Stimulated activated naive CD8-positive, alpha-beta T cell treated with anti-CD3 and anti-CD28 coated beads, Interleukin-15, Interleukin-2, amounts not matched to agents 100 U/mL and 50 U/mL, for 24 hours (primary cell): ENCODE results near the gene LRRC9.
"Not testable (repeated sequence)": the region's sequence is repeated elsewhere in the genome, so short reads cannot be mapped to it uniquely, and the experiment has no call there.

Experiments
- ATAC-seq: fragments of 150-1000 bp; cut with Tn5 transposase; one replicate; pipeline ENCODE4 v1.10.0; 2021
- DNase-seq: peaks from one replicate; pipeline ENCODE4 v3.0.0; 2021

LRRC9 gene

DNA sequence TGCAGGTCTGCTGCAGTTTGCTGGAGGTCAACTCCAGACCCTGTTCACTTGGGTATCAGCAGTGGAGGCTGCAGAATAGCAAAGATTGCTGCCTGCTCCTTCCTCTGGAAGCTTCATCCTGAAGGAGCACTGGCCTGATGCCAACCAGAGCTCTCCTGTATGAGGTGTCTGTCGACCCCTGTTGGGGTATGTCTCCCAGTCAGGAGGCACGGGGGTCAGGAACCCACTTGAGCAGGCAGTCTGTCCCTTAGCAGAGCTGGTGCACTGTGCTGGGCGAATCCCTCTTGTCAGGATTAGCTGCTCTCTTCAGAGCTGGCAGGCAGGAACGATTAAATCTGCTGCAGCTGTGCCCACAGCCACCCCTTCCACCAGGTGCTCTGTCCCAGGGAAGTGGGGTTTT, 37.9 kb downstream of the LRRC9 start:
- not testable (repeated sequence) for ATAC-seq, DNase-seq

DNA sequence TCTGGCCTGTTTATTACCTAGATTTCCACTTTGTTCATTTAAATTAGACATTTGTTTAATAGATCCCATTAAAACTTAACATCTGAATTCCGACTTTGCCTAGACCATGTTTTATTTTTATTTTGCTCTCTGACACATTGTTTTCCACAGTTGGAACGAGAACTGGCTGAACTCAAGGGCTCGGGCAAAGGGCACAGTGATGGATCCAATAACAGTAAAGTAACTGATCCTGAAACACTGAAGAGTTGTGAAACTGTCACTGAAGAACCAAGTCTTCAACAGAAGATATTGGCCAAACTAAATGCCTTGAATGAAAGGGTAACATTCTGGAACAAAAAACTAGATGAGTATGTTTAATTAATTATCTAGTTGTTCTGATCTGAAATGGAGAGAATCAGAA, 39.7 kb downstream of the LRRC9 start:
- ATAC-seq (no peak), DNase-seq (no peak)

DNA sequence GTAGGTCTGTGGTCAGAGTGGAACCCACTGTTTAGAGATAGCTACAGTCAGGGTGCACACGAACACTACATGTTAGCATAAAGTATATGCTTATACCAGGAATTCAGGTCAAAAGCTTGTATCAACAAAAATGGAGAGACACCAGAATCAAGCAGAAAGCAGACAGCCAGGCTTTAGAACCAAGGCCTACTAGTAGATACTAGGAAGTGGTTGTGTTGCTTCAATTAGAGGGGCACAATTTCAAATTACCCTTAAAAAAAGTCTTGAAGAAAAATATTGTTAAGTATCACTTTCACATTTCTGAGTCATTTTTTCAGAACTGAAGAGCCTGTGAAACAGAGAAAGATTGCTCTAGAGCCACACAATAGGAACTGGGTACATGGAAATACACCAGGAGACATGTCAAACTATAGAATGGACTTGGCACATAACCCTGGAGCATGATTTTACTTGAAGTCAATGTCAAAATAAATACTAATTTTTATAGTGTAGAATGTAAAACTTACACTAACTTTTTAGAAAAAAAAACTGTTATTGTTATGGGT, 41.6 kb downstream of the LRRC9 start:
- DNase-seq (no peak), ATAC-seq (peak; percentile 49)

DNA sequence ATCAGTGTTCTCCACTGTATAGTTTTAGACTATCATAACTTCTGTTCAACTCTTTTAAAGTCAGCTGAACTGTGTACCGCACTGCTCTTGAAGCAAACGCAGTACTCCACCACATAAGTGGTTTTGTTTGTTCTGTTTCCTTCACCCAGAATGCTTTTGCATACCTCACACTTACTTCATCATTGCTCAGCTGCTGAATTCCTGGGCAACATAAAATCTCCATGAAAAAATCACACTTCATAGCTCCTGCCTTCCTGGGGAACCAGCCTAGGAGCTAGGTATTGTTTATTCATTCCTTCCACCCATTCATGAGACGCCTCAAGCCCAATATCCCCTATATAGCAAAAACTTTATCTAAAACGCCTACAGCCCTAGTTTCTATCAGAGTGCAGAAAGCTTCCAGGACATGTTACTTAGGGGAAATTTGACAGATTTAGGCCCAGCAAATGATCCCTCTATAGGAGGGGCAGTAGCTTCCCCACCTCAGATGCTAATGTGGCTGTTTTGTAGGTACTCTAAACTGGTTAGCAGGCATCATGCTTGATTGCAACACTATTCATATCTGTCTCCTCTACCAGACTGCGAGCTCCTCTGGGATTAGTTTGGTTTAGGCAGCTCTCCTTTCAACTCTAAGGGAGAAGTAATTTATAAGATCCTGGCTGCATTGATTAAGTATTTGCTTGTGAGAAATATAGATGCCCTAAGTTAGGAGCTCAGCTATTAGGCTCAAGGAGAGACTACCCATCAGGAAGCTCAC, 44.5 kb downstream of the LRRC9 start:
- DNase-seq (no peak), ATAC-seq (peak; percentile 10)

DNA sequence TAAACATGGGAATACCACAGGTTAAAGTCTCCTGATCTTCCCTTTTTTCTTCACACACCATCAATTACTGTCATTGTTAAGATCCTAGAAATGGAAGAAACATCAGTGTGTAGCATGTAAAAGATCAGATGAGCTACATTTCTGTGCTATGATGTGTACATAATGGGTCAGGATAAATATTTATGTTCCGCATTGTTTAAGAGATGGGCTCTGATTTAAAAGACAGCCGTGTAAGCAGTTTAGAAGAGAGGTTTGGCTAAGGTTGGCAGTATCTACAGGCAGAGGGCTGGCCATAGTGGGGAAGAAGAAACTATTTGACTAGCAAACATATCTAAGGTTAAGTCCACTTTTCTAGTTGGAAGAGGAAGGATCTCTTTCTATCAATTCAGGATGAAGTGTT, 49.4 kb downstream of the LRRC9 start:
- ATAC-seq (no peak), DNase-seq (no peak)

DNA sequence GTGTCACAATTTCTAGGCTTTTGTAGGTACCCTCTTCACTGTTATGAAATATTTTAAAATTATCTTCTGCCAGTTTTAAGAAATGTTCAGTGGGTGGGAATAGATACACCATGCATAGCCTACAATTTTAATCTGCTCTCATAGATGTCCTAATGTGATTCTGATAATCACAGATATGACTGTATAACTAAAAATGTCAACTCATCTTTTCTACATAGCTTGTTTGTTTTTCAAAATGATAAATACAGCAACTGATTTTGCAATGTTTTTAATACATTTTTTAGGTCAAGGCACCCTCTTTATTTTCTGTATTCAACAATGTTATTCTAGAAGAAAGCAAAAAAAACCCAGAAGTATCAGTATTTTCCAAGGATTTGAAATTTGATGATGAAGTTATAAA, 61.6 kb downstream of the LRRC9 start:
- DNase-seq (no peak), ATAC-seq (no peak)

DNA sequence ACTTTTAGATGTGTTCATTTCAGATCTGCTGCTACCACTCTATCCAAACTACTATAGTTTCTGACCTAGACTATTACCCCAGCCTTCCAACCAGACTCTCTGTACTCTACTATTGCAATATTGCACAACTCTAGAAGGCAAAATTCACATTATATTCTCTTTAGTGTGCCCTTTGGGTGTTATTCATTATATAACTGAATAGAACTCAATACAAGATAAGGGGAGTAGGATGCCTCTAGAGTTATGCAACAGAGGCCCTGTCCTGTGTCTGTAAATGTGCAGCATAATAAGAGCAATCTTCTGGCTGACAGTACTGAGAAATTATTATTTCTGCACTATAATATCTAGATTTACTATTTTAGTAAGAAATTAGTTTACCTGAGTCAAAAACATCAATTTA, 63.1 kb downstream of the LRRC9 start:
- DNase-seq (no peak), ATAC-seq (no peak)

DNA sequence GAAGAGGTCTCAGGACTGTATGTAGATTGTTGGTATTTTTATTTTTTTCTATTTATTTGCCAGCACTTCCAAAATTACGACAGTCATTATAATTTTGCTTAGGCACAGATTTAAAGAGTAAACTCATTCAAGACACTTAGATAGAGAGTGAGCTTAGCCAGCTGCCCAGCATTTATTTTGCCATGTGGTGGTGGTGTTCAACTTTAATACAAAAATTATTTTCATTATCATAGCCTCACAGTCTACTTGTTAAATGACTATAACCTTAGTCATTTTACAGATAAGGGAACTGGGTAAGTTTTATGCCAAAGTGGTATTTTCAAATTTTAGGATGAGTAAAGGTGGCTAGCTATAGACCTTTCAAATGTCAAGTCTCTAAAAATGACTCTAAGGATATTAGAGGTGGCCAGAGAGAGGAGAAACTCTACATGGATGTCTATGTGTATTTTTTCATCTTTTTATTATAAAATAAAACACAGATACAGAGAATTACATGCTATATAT, 66.7 kb downstream of the LRRC9 start:
- no peak for ATAC-seq
- DNase-seq: no peak

DNA sequence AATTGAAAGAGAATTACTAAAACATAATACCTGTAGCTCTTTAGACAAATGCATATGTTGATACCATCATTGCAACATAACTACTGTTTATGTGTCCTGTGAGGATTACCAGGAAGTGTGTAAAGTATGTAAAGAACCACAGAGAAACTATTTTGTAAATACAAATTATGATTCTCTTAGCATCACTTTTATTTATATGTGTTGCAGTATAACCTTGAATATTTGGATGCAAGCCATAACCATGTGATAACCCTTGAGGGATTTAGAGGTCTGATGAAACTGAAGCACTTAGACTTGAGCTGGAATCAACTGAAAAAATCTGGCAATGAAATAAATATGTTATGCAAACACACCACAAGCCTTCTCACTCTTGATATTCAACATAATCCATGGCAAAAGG, 77.5 kb downstream of the LRRC9 start:
- DNase-seq: no peak
- no peak for ATAC-seq

DNA sequence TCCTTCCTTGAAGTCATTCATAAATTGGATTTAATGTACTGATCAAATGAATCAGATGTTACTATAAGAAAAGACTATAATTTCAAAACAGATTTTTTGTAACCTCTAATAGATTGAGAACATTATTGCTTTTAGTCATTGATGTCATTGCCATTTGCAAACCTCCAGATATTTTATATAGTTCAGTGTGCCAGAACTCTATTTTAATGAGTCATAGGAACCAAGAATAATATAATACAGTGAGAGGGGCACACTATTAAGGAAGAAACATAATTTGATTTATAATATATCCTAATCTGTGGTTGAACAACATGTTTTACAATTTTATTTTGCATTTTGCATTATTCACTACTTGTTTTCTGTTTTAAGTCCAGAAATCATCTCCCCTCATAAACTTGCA, 78.0 kb downstream of the LRRC9 start:
- ATAC-seq (no peak), DNase-seq (no peak)

DNA sequence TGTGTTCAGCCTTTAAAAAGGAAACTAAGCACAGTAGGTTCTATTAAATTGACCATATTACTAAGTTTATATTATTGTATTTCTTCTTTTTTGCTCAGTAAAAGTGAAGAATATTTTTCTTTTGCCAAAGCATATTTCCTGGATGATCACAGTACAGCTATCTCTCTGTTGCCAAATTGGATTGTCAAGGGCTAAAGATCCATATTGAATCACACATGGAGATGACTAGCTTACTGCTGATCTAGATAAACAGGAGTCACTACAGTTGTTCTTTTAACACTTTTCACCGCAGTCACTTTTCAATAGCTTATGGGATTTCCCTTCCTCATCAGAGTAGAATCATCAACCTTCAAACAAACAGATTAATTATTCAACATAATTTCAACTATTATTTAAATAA, 78.6 kb downstream of the LRRC9 start:
- no peak for ATAC-seq
- no peak for DNase-seq

DNA sequence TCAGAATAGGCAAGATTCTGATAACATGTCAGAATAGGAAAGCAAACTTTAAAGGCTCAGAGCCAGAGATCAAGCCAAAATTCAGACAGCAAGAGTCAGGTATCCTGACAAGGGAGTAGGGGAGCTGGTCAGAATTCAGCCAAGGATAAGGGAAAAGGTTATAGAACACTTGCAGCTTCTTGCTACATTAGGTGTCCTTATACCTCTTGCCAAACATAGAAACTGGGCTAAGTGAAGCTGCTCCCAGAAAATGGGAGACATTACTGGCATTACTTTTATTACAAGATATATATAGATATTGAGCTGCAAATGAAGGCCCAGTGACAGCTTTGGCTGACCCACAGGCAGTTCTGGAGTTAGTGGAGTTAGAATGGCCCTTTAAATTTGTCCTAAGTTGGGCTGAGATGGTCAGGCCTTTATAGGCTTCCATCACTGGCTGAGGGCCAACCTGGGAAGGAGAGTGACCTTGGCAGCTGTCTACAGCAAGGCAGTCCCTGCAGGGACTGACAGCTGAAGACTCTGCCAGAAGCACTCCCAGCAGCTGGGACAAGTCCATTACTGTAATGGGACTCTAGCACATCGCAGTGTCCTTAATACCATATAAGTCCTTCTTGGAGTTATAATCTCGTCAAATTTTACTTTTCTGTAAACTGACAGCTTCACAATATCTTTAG, 83.0 kb downstream of the LRRC9 start:
- DNase-seq (no peak), ATAC-seq (no peak)

DNA sequence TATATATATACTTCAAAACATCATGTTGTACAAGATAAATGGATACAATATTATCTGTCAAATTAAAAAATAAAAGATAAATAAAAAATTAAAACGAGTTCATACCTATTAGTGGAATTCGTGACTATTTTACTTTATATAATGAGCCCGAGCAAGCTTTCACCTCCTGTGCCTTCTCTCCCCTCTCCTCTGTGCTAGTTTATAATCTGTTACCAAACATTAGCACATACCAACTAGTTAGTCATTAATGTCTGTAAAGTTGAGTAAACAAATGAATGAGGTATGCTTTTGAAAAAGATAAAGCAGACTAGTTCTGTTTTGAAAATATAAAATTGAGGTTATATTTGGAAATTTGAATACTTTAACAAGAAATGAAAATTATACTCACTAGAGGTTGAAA, 84.0 kb downstream of the LRRC9 start:
- no peak for DNase-seq

DNA sequence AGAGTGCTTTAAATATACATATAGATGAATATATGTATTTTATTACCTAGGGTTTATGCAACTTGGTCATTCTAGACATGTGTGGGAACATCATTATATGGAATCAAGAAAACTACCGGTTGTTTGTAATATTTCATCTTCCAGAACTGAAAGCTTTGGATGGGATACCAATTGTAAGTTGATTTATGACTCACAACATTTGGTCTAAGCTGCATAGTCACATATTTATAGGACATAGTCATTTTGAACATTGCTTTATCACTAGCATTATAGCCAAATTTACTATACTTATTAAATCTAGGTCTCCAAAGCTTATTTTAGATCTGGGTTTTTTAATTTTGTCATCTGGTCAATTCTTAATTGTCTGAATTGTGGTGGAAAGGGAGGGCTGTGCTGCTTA, 88.1 kb downstream of the LRRC9 start:
- DNase-seq: no peak

More for the DNA sequence above, 84.0 kb downstream of the LRRC9 start:
- ATAC-seq: no peak

DNA sequence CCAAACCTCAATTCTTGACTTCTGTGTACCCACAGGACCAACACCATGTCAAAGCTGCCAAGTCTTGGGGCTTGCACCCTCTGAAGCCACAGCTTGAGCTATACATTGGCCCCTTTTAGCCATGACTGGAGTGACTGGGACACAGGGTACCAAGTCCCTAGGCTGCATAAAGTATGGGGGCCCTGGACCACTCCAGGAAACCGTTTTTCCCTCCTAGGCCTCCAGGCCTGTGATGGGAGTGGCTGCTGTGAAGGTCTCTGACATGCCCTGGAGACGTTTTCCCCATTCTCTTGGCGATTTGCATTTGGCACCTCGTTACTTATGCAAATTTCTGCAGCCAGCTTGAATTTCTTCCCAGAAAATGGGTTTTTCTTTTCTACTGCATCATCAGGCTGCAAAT, 90.3 kb downstream of the LRRC9 start:
- DNase-seq, ATAC-seq: not testable (repeated sequence)

More for the DNA sequence above, 88.1 kb downstream of the LRRC9 start:
- no peak for ATAC-seq

DNA sequence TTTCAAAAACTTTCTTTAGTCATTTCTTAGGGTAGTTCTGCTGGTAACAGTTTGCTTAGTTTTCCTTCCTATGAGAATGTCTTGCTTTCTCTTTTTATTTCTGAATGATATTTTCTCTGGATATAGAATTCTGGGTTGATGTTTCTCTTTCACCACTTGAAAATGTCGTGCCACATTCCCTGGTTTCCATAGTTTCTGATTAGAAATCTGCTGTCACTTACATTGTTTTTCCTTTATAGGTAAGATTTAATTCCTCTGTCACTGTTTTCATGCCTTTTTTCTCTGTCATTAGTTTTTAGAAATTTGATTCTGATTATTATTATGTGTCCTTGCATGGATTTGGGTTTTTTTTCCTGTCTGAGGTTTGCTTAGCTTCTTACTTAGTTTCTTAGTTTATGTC, 94.5 kb downstream of the LRRC9 start:
- no peak for DNase-seq
- no peak for ATAC-seq

DNA sequence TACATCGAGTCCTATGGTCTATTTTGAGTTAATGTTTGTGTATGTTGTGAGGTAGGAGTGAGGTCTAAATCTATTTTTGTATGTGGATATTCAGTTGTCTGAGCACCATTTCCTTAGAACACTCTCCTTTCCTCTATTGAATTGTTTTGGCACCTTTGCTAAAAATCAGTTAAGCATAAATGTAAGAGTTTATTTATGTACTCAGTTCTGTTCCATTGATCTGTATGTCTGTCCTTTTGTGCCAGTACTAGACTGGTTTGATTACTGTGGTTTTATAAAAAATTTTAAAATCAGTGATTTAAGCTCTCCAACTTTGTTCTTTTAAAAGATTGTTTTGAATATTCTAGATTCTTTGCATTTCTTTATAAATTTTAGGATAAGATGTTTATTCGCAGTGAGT, 101.7 kb downstream of the LRRC9 start:
- DNase-seq: no peak
- no peak for ATAC-seq

DNA sequence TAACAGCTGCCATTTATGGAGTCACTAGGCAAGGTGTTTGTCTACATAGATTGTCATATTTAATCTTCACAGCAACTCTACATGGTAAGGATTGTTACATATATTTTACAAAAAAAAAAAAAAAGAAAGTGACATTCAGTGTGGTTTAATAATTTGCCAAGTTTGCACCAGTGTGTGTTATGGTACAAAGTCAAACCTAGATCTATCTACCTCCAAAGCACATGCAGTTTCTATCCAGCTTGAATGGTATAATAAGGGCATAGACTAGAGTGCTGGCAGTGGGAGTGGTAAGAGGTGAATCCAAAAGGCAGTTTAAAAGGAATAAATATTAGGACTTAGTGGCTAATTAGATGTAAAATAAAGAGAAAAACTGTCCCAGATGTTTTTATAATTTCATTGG, 105.6 kb downstream of the LRRC9 start:
- ATAC-seq (no peak), DNase-seq (no peak)

DNA sequence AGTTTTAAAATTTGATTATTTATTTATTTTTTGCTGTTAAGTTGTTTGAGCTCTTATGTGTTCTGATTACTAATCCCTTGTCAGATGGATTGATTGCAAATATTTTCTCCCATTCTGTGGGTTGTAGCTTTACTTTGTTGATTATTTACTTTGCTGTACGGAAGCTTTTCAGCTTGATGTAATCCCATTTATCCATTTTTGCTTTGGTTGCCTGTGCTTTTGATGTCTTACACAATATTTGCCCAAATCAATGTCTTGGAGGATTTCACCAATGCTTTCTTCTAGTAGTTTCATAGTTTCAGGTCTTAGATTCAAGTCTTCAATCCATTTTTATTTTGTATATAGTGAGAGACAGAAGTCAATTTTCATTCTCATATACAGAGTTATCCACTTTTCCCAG, 115.2 kb downstream of the LRRC9 start:
- no peak for ATAC-seq
- no peak for DNase-seq

DNA sequence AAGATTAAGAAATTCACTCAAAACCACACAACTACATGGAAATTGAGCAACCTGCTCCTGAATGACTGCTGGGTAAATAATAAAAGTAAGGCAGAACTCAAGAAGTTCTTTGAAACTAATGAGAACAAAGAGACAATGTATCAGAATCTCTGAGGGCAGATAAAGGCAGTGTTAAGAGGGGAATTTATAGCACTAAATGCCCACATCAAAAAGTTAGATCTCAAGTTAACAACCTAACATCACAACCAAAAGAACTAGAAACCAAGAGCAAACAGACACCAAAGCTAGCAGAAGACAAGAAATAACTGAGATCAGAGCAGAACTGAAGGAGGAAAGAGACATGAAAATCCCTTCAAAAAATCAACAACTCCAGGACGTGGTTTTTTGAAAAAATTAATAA, 128.0 kb downstream of the LRRC9 start:
- not testable (repeated sequence) for ATAC-seq, DNase-seq

DNA sequence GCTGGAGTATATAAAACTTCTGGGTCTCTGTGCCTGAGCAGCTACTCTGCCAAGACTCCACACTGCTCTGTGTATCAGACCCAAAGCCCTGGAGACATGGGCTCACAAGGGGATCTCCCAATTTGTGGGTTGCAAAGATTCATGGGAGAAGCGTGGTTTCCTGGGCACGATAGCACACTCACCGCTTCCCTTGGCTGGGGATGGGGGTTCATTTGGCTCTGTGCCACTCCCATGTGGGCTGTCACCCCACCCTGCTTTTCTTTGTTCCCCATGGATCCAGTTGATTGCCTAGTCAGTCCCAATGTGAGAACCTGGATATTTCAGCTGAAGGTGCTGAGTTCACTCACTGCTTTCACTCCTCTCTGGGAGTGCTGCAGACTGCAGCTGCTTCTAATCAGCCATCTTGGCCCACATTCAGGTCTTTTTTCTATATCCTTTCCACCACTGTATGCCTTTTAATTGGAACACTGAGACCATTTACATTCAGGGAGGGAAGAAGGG, 131.8 kb downstream of the LRRC9 start:
- DNase-seq: peak; percentile 14
- peak; percentile 43 for ATAC-seq

DNA sequence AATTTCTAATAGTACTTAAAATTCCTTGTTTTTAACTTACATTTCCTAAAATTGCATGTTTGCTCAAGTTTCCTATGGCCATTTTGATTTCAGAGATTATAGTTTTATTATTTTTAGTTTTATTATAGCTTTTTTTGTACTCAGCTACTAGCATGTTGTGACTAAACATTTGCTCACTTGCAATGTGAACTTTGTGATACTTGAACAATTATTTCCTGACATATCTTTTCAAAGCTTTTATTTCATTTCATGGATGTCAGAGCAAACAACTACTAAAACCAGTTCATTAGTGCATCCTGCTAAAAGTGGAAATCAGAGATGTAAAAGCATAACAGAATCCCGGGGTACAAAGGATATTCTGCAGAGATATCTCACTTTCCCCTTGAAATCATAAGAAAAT, 138.1 kb downstream of the LRRC9 start:
- ATAC-seq (no peak), DNase-seq (no peak)

DNA sequence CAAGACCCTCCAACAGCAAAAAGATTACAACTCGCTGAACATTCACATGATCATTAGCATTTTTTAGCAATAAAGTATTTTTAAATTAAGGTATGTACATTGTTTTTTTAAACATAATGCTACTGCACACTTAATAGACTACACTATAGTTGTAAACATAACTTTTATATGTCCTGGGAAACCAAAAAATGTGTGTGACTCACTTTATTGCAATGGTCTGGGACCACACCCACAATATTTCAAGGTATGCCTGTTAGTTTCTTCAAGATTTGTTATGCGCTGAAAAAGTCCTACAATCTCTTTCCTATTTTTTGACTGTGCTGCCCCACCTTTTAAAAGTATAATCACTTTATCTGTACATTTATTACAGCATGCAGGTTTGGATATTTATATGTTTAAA, 141.4 kb downstream of the LRRC9 start:
- DNase-seq: no peak
- no peak for ATAC-seq
